ENCODE results near the gene STK11.

Gene STK11

DNA sequence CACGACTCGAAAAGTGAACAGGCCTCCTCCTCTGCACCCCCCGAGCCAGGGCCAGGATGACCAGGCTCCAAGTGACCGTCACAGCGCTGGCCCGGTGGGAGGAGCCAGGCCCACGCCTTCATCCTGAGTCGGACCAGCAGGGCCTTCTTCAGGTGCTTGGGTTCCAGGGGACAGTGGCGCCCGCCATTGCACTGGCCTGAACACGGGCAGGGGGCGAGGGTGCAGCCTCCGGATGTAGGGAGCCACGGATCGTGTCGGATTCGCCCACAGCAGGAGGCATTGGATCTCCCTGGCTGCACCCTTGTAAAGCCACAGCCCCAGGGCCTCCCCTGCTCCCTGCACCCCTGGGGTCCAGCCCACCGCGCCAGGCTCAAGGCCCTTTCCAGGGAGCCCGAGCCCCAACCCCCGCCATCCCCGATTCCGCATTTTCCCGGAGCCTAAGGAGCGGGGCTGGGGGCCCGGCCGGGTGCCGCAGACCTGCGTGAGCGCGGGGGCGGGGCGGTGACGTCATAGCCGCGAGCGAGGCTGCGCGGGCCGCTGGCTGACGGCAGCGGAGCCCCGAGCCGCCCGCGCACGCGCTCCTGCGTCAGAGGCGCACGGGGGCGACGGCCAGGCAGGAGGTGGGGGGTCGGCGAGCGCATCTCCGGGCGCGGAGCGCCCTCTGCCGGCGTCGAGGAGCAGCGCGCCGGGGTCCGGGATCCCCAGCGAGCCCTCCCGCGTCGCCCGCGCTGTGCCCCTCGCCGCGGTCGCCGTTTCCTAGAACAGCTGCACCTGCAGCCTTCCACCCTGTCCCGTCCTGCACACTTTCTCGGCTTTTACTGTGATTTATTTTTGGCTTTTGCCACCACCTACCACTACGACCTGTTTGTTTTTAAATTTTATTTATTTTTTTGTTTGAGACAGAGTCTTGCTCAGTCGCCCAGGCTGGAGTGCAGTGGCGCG is 34.5 kb downstream of the STK11 start:
- ChIA-PET CTCF (interaction anchor here (0.7 to 9.8 kb wide), 9 partner anchors 10 to 318 kb away, joined by 3 to 491 read pairs (median 3); partner anchors contain the start of genes CIRBP and WDR18), POLR2A (interaction anchor here (2.3 kb wide), 1 partner anchor 29 kb away, joined by 11 read pairs; the partner anchor contains the start of gene CIRBP)
- TF ChIP-seq, protein P1, sequence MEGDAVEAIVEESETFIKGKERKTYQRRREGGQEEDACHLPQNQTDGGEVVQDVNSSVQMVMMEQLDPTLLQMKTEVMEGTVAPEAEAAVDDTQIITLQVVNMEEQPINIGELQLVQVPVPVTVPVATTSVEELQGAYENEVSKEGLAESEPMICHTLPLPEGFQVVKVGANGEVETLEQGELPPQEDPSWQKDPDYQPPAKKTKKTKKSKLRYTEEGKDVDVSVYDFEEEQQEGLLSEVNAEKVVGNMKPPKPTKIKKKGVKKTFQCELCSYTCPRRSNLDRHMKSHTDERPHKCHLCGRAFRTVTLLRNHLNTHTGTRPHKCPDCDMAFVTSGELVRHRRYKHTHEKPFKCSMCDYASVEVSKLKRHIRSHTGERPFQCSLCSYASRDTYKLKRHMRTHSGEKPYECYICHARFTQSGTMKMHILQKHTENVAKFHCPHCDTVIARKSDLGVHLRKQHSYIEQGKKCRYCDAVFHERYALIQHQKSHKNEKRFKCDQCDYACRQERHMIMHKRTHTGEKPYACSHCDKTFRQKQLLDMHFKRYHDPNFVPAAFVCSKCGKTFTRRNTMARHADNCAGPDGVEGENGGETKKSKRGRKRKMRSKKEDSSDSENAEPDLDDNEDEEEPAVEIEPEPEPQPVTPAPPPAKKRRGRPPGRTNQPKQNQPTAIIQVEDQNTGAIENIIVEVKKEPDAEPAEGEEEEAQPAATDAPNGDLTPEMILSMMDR (IDR thresholded peaks at IDR 0.05; ENCODE audit: control extremely low read depth, extremely low read depth, low read depth, missing control alignments), result peak; percentile 78
- peak; percentile 96 for DNase-seq (ENCODE audit: extremely low spot score)

DNA sequence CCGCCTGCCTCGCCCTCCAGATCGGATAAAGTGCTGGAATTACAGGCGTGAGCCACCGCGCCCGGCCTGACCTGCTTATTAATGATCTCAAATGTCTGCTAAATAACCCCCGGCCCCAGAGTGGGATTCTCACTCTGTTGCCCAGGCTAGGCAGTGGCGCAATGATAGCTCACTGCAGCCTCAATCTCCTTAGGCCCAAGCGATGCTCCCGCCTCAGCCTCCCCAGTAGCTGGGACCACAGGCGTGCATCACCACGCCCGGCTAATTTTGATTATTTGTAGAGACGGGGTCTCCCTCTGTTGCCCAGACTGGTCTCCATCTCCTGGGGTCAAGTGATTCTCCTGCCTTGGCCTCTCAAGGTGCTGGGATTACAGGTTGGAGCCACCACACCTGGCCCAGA is 35.3 kb downstream of the STK11 start:
- DNase-seq (ENCODE audit: extremely low spot score), result no peak
- TF ChIP-seq, protein P1 (IDR thresholded peaks at IDR 0.05; ENCODE audit: control extremely low read depth, extremely low read depth, low read depth, missing control alignments), result no peak
- ChIA-PET CTCF (interaction anchor here (0.7 to 9.8 kb wide), 12 partner anchors 11 to 318 kb away, joined by 3 to 491 read pairs (median 4); partner anchors contain the start of genes ABCA7, CIRBP and WDR18), POLR2A (interaction anchor here (1.2 to 2.3 kb wide), 3 partner anchors 25 to 201 kb away, joined by 3 to 11 read pairs (median 3); partner anchors contain the start of genes ABCA7 and CIRBP)

DNA sequence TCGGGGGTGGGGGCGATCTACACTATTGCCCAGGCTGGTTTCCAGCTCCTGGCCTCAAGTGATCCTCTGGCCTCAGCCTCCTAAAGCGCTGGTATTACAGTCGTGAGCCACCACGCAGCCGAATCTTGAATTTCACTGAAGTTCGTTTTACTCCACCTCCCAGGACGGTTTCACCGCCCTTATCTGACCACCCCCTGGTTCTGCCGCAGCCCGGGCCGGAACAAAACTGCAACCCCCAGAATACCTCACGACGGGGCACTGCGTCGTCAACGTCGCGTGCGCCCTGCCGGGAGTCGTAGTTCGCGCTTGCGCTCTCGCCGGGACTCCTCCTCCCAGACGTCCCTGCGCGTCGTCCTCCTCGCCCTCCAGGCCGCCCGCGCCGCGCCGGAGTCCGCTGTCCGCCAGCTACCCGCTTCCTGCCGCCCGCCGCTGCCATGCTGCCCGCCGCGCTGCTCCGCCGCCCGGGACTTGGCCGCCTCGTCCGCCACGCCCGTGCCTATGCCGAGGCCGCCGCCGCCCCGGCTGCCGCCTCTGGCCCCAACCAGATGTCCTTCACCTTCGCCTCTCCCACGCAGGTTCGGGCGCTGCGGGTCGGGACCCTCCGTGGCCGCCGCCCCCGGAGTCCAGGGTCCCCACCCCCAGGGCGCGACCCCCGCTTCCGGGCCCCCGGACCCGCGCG is 36.0 kb downstream of the STK11 start, which contains the start of gene ATP5F1D:
ATP5F1D (plus strand) TSS at position 335 of the 679 bp plus-strand sequence; CDS start at position 435, 100 bp downstream.
- CTCF ChIA-PET, result interaction anchor here (1.0 to 9.8 kb wide), 8 partner anchors 16 to 319 kb away, joined by 3 to 491 read pairs (median 4); partner anchors contain the start of genes ABCA7 and CIRBP
- TF ChIP-seq, protein P1 (IDR thresholded peaks at IDR 0.05; ENCODE audit: control extremely low read depth, extremely low read depth, low read depth, missing control alignments), result no peak
- peak; percentile 96 for DNase-seq (ENCODE audit: extremely low spot score)
- POLR2A ChIA-PET, result interaction anchor here (1.2 to 2.3 kb wide), 3 partner anchors 25 to 202 kb away, joined by 3 to 11 read pairs (median 3); partner anchors contain the start of genes ABCA7 and CIRBP

DNA sequence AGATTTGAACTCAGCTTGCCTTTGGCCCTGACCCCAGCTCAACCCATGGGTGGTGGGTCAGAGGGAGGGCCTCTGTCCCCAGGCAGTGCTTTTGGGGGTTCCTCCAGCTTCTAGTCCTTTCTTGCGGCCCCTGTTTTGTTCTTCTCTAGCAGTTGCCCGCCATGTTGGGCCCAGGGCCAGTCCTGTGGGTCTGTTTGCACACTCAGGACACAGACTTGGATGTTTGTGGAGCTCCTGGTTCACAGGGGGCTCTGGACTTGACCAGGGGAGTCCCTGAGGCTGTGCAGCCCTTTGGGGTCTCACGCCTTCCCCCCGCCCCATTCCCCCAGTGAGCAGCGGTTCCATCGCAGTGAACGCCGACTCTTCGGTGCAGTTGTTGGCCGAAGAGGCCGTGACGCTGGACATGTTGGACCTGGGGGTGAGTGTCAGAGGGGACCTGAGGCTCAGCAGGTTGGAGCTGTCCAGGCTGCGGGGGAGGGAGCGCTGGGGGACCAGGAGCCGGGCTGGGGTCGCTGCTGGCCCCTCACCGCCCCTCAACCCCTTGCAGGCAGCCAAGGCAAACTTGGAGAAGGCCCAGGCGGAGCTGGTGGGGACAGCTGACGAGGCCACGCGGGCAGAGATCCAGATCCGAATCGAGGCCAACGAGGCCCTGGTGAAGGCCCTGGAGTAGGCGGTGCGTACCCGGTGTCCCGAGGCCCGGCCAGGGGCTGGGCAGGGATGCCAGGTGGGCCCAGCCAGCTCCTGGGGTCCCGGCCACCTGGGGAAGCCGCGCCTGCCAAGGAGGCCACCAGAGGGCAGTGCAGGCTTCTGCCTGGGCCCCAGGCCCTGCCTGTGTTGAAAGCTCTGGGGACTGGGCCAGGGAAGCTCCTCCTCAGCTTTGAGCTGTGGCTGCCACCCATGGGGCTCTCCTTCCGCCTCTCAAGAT is 38.5 kb downstream of the STK11 start:
- TF ChIP-seq, protein P1 (IDR thresholded peaks at IDR 0.05; ENCODE audit: control extremely low read depth, extremely low read depth, low read depth, missing control alignments), result peak; percentile 87

DNA sequence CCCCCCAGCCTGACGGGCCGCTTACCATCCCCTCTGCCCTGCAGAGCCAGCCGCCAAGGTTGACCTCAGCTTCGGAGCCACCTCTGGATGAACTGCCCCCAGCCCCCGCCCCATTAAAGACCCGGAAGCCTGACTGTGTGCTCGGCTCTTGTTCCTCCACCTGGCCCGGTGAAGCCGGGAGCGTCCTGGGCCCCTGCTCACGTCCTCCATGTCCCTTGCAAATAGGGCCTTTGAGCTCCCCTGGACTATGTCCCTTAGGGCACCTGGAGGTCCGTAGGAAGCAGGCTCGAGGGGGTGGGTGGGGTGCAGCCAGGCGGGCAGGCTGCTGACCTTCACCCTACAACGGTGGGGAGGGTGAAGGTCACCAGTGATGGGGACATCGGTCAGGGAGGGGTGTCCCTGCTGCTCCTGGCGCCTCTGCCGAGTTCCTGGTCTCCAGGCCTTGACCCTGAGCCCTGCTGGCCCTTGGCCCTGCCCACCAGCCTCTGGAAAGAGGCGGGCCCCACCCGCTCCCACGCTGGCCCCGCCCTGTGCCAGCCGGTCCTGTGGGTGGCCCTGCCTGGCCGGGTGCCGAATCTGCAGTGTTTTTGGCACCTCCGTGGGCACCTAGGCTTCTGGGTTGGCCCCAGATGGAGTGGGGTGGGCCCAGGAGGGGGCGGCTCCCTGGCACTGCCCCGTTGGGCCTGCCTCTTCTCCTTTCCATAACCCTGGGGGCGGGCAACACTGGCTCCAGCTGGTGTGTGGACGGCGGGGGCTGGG is 39.3 kb downstream of the STK11 start:
- DNase-seq (ENCODE audit: extremely low spot score), result no peak
- TF ChIP-seq, protein P1 (IDR thresholded peaks at IDR 0.05; ENCODE audit: control extremely low read depth, extremely low read depth, low read depth, missing control alignments), result no peak
- POLR2A ChIA-PET, result interaction anchor here (1.1 to 4.0 kb wide), 4 partner anchors 23 to 134 kb away, joined by 4 to 65 read pairs (median 6); partner anchors contain the start of gene CIRBP
- CTCF ChIA-PET, result interaction anchor here (0.6 to 9.8 kb wide), 43 partner anchors 10 to 475 kb away, joined by 3 to 491 read pairs (median 4); partner anchors contain the start of genes ARHGAP45, CIRBP, CNN2 and FAM174C

More for the DNA sequence above, 38.5 kb downstream of the STK11 start:
- CTCF ChIA-PET, result interaction anchor here (0.6 to 9.8 kb wide), 45 partner anchors 9 to 474 kb away, joined by 3 to 491 read pairs (median 4); partner anchors contain the start of genes ARHGAP45, CIRBP, CNN2 and FAM174C
- peak; percentile 87 for DNase-seq (ENCODE audit: extremely low spot score)
- POLR2A ChIA-PET, result interaction anchor here (1.1 to 4.0 kb wide), 4 partner anchors 24 to 133 kb away, joined by 4 to 65 read pairs (median 6); partner anchors contain the start of gene CIRBP
